ENCODE data around the gene PSMD12.

DNA sequence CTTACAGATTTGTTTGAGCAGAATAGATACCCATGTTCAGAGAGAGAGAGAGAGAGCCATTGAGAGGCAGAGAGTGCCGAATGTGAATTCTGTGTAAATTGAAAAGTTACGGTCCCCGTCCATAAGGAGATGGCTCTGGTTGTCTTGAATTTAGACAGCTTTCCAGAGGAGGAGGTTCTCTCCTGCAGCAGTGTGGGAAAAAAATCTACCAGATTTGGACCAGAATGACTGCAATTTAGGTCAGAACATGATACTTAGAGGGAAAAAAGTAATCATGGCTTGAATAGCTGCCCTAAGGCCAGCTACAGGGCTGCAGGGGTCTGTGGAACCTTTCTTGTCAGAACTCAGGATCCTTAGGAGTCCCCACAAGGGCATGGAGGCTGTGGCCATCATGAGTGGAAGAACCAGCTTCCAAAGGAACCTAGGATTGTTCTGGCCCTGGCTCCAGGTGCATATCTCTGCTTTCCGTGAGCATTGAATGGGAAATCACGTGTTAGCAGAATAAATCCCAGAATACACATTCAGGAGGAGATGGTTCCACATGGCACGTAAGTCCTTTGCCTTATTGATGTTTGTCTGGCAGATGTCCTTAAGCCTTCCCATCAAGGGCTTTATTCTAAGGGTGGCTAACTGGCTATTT is 23.7 kb upstream of the PSMD12 start:
- TF ChIP-seq CTCF (IDR thresholded peaks at IDR 0.05; ENCODE audit: low read length) (no peak), EZH2 (IDR thresholded peaks at IDR 0.05; ENCODE audit: borderline replicate concordance, low read length) (no peak)
